Placental pericyte (primary cell): Measurements from ENCODE around the gene SYDE1. TPM values are rescaled to one million over a fixed set of nuclear protein-coding genes. Genes with fewer than 3 reads are reported as not detected.

Experiments used
- small RNA-seq: library from RNA; depleted of rRNA; stranded (forward); fragments of <200 nt; gene quantifications from one replicate; pipeline ENCODE3, GENCODE V24; 2012; ENCODE audit warnings: low replicate concordance
- total RNA-seq: library from RNA; depleted of rRNA; stranded (reverse); fragments of >200 nt; gene quantifications from 2 replicates; pipeline ENCODE4 v1.2.3, GENCODE V29; 2012

Gene SYDE1, protein sequence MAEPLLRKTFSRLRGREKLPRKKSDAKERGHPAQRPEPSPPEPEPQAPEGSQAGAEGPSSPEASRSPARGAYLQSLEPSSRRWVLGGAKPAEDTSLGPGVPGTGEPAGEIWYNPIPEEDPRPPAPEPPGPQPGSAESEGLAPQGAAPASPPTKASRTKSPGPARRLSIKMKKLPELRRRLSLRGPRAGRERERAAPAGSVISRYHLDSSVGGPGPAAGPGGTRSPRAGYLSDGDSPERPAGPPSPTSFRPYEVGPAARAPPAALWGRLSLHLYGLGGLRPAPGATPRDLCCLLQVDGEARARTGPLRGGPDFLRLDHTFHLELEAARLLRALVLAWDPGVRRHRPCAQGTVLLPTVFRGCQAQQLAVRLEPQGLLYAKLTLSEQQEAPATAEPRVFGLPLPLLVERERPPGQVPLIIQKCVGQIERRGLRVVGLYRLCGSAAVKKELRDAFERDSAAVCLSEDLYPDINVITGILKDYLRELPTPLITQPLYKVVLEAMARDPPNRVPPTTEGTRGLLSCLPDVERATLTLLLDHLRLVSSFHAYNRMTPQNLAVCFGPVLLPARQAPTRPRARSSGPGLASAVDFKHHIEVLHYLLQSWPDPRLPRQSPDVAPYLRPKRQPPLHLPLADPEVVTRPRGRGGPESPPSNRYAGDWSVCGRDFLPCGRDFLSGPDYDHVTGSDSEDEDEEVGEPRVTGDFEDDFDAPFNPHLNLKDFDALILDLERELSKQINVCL
- 26.5 and 69.6 TPM in 2 replicates for total RNA-seq

DNA sequence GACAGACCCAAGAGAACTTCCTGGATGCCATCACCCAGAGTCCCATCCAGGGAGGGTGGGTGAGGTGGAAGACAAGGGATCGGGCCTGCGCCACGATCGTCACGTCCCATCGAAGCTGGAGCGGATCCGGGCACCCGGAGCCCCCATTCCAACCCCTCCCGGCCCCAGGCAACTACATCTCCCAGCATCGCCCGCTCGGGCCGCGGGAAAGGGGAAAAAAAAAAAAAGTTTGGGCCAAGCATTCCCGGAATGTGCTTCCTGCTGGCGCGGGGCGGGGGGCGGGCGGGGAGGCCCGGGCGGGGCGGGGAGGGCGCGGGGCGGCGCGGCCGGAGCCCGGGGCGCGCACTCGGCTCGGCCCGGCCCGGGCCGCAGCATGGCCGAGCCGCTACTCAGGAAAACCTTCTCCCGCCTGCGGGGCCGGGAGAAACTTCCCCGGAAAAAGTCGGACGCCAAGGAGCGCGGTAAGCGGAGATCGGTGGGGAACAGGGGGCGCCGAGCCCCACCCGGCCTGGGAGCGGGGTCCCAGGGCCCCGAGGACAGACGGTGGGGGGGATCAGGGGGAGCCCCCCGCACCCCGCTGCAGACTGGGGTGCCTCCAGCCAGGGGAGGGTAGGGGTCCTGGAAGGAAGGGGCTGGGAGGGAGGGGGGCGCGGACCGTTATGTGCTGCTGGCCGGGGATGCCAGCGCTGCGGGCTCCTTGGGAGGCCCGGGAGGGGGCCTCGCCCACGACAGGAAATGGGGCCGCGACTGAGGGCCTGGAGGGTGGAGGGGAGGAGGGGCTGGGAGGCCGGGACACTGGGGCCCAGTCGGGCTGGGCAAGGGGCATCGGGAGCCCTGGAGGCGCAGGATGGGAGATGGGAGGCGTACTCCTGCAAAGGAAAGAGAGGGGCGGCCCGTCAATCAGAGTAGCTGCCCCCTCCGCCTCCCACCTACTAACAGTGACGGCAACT, at the start of gene SYDE1:
Gene SYDE1 (plus strand): TSS at position 341 of the 950 bp plus-strand sequence. CDS start 33 bp downstream, at position 374.

DNA sequence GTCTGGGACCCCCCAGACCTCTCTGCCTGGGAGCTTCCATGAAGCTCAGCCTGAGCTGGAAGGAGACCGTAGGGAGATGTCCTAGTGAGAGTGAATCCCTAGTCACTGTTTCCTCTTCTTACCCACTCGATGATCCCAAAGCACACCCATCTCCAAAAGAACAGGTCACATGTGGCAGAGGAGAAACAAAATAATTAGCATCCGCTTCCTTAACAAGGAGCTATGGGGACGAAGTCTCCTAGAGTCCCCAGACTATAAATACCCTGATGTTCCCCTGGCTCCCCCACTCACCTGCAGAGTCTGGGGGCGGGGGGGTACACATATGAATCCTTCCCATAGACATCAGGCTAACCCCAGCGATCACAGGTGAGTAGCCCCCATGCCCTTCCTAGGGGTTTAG, 25.3 kb upstream of the SYDE1 start, which contains the start of gene OR1I1:
Gene OR1I1 (plus strand): TSS at position 301 of the 400 bp plus-strand sequence. CDS start 4,855 bp downstream, outside the sequence.

Small RNA genes within 50 kb of the gene (small RNA-seq; reads per million reads assigned to genes)
- gene RNU6-782P, result not detected

Other genes starting within 250 kb of the SYDE1 start
- not detected in 2 replicates for gene OR7A17, start 221.3 kb upstream of the SYDE1 start, total RNA-seq
- not detected in 2 replicates for gene OR7C2, start 165.9 kb upstream of the SYDE1 start, total RNA-seq
- gene SLC1A6, start 127.5 kb upstream of the SYDE1 start, total RNA-seq, result not detected in 2 replicates
- not detected in 2 replicates for gene CASP14, start 57.9 kb upstream of the SYDE1 start, total RNA-seq
- gene OR1I1, start 25.2 kb upstream of the SYDE1 start, total RNA-seq, result not detected in 2 replicates
- 5.3 and 63.7 TPM in 2 replicates for gene NOTCH3, start 93.6 kb downstream of the SYDE1 start, total RNA-seq
- gene EPHX3, start 125.0 kb downstream of the SYDE1 start, total RNA-seq, result 0.14 TPM in 1 of 2 replicates, not detected in the other
- gene BRD4, start 225.1 kb downstream of the SYDE1 start, total RNA-seq, result 32.6 and 39.8 TPM in 2 replicates